Suprapubic skin (tissue), 4 donors: ENCODE results near the gene FGF10.

ENCODE experiments used
- EP300 ChIP-seq: sonication (generic); formaldehyde crosslinking; IDR thresholded peaks from one replicate; pipeline ENCODE4 v1.6.1; 2017; ENCODE audit warnings: antibody characterized with exemption
- POLR2A ChIP-seq, 2 donors: fragments of 450-650 bp; IDR thresholded peaks; one replicate each; pipeline ENCODE4 v1.6.1; 2017; ENCODE audit warnings: antibody characterized with exemption in 2 of 2, mild to moderate bottlenecking in 2 of 2, moderate library complexity in 2 of 2
- POLR2AphosphoS5 ChIP-seq, 3 donors: sonication (generic); formaldehyde crosslinking; IDR thresholded peaks; one replicate each; pipeline ENCODE4 v1.6.1; 2017; ENCODE audit warnings: antibody characterized with exemption in 3 of 3
- TF ChIP-seq, protein P1 (sequence below), 2 donors: fragments of 200-600 bp in 1 of 2; fragments of 450-650 bp in 1 of 2; sonication (generic) in 1 of 2; IDR thresholded peaks; one replicate each; pipeline ENCODE4 v1.5.1; 2016 to 2019; ENCODE audit warnings: antibody characterized with exemption in 2 of 2, mild to moderate bottlenecking in 1 of 2, moderate library complexity in 1 of 2

GRCh38 chr5:44387406-44387805, 1.8 kb downstream of the FGF10 start:
- TF ChIP-seq, protein P1, sequence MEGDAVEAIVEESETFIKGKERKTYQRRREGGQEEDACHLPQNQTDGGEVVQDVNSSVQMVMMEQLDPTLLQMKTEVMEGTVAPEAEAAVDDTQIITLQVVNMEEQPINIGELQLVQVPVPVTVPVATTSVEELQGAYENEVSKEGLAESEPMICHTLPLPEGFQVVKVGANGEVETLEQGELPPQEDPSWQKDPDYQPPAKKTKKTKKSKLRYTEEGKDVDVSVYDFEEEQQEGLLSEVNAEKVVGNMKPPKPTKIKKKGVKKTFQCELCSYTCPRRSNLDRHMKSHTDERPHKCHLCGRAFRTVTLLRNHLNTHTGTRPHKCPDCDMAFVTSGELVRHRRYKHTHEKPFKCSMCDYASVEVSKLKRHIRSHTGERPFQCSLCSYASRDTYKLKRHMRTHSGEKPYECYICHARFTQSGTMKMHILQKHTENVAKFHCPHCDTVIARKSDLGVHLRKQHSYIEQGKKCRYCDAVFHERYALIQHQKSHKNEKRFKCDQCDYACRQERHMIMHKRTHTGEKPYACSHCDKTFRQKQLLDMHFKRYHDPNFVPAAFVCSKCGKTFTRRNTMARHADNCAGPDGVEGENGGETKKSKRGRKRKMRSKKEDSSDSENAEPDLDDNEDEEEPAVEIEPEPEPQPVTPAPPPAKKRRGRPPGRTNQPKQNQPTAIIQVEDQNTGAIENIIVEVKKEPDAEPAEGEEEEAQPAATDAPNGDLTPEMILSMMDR (IDR thresholded peaks at IDR 0.05) = no peak
- TF ChIP-seq POLR2A (IDR thresholded peaks at IDR 0.05) = no peak
- TF ChIP-seq POLR2AphosphoS5 (IDR thresholded peaks at IDR 0.05) = no peak
- no peak for TF ChIP-seq EP300
